A549 treated with Hydrocortisone at 1 μM for 4 hours (cell line): ENCODE data around the gene SERPINA12. TPM values are rescaled to one million over a fixed set of nuclear protein-coding genes. Genes with fewer than 3 reads are reported as not detected.

ENCODE experiments used
- total RNA-seq: library from RNA; stranded (reverse); fragments of 200-300 nt; extraction: Qiagen RNA extraction; gene quantifications from 5 replicates; pipeline ENCODE4 v1.2.3, GENCODE V29; 2022

SERPINA12 gene
- 0.06 TPM in 1 of 5 replicates, not detected in the others for total RNA-seq

GRCh38 chr14:94509356-94509755 lies at the start of gene SERPINA12:
Gene SERPINA12, minus strand, starts transcription at chr14:94509469. Its CDS starts 11,072 bp downstream, at chr14:94498397.

GRCh38 chr14:94476023-94476422 lies 33.2 kb downstream of the SERPINA12 start, which contains the start of gene SERPINA9:
Gene SERPINA9, minus strand, starts transcription at chr14:94476197. Its CDS starts 6,357 bp downstream, at chr14:94469840.

Other genes starting within 250 kb of the SERPINA12 start
- 0.05 TPM in 1 of 5 replicates, not detected in the others for gene SERPINA10, start 216.2 kb downstream of the SERPINA12 start, total RNA-seq
- gene SERPINA6, start 186.1 kb downstream of the SERPINA12 start, total RNA-seq, result 0.92 to 1.4 TPM (median 1.2 TPM) in 5 replicates
- gene SERPINA2, start 142.8 kb downstream of the SERPINA12 start, total RNA-seq, result not detected in 5 replicates
- gene SERPINA1, start 120.9 kb downstream of the SERPINA12 start, total RNA-seq, result 1.2 to 2.2 TPM (median 1.9 TPM) in 5 replicates
- gene SERPINA11, start 56.7 kb downstream of the SERPINA12 start, total RNA-seq, result not detected in 5 replicates
- gene SERPINA9, start 33.3 kb downstream of the SERPINA12 start, total RNA-seq, result not detected in 5 replicates
- 0.05 to 0.08 TPM (median 0.06 TPM) in 3 of 5 replicates, not detected in the others for gene SERPINA4, start 52.0 kb upstream of the SERPINA12 start, total RNA-seq
- gene SERPINA5, start 72.0 kb upstream of the SERPINA12 start, total RNA-seq, result 0.17 to 0.28 TPM (median 0.22 TPM) in 5 replicates
- 11.8 to 16.1 TPM (median 13.4 TPM) in 5 replicates for gene SERPINA3, start 102.9 kb upstream of the SERPINA12 start, total RNA-seq